OCI-LY7 (cell line): Measurements from ENCODE around the gene PLEKHO1.

ENCODE experiments used
- CTCF ChIP-seq: fragments of 200-600 bp; sonication (generic); conservative IDR thresholded peaks from 2 replicates; pipeline ENCODE4 v1.5.1; 2014; ENCODE audit warnings: mild to moderate bottlenecking, antibody characterized with exemption, low read length, moderate library complexity, mixed read lengths
- EZH2phosphoT487 ChIP-seq: fragments of 200-600 bp; sonication (generic); IDR thresholded peaks from 2 replicates; pipeline ENCODE4 v1.6.1; 2018; ENCODE audit warnings: low read depth, borderline replicate concordance, mild to moderate bottlenecking, mixed run types, antibody characterized with exemption, low read length, moderate library complexity, mixed read lengths

- TF ChIP-seq EZH2phosphoT487, result no peak
- TF ChIP-seq CTCF, result no peak
Measured at GRCh38 chr1:150173141-150173585, 23.4 kb downstream of the PLEKHO1 start.
